HG03139 (cell line): ENCODE measurements around the gene MAP3K1.

Source experiments
- ATAC-seq: cut with Tn5 transposase; IDR thresholded peaks from one replicate; pipeline ENCODE4 v1.9.1; 2021; ENCODE audit not compliant: unreplicated experiment

Gene MAP3K1

DNA sequence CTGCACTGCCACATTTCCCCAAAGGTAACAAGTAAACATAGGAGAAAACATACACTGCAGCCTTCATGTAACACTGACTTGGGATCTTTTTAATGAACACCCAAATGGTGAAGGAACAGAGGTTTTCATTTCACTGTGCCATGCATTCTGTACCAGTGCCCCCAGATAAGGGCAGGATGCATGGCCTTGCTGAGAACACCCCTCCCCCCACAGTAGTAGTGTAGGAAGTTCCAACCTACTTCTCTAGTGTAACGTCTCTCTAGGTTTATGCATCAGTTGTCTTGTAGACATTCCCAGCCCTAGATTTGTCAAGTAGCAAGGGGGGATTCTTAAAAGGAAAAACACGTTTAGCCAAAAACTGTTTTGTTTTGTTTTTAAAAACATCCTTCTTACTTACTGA is 29.9 kb downstream of the MAP3K1 start:
- ATAC-seq: no peak

DNA sequence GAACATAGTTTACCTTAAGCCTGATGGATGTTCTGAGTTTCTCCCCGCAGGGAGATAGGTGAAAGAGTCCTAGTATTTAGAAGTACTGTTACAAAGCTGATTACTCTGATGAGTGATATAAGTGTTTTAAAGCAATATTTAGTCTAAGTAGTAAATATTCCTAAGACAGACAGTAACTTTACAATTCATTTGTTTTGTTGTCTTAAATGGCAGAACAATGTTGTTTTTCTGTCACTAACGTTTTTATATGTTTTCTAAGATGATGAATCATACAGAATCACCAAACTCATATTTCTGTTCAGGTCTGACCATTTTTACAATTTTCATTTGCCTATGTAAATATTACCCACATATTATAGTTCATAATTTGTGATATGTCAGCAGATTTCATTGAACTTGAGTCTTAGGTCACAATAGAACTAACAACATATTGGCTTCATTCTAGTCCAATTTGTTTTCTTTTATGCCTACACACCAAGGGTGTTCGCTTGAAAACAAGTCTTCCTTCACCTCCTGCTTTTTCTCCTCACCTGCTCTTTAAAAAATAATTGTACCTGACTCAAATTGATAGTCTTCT is 30.6 kb downstream of the MAP3K1 start:
- no peak for ATAC-seq

DNA sequence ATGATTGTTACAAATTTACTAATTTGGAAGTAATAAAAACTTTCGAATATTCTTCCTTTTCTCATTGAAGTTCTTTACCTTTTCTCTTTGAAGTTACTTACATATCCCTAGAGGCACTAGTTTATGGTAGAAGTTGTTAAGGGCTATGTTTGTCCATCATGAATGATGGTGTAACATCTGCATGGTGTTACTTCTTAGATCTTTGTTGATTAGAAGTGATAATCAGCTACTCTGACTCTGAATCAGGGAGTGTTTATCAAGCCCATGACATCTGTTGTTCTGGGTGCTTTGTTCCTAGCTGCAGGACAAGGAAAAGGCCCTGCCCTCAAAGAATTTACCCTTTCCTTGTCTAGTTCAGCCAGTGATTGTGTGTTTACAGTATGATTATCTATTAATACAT is 32.9 kb downstream of the MAP3K1 start:
- no peak for ATAC-seq

DNA sequence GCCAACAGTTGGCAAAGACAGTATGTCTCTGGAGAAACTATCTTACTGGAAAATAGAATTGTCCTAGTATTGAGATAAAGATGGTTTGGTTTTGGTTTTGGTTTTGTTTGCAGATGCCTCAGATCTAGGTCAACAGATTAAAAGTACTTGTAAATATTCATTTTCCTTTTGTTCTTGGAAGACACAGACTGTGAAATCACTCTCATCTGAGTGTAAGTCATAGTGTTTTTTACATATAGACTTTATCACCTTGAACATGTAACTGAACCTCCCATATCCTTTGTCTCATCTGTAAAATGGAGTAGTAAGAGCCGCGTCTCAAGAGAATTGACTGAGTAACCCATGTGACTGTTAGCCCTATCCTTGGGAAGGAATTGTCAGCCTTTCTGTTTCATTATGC is 34.3 kb downstream of the MAP3K1 start:
- no peak for ATAC-seq

DNA sequence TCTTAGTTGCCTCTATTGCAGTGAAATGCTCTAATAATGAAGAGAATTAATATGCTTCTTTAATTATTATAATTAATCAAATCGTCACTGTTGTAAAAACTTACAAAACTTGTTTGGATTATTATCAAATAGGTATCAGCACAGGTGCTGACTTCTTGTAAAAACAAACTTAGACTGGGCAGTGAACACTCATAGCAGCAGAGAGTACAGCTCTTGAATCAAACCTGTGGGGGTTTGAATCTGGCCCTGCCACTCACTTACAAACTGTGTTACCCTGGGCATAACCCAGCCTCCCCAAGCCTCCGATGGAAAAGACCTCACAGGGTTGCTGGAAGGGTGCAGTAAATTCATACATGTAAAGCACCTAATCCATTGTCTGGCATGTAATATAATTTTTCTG is 35.1 kb downstream of the MAP3K1 start:
- no peak for ATAC-seq

DNA sequence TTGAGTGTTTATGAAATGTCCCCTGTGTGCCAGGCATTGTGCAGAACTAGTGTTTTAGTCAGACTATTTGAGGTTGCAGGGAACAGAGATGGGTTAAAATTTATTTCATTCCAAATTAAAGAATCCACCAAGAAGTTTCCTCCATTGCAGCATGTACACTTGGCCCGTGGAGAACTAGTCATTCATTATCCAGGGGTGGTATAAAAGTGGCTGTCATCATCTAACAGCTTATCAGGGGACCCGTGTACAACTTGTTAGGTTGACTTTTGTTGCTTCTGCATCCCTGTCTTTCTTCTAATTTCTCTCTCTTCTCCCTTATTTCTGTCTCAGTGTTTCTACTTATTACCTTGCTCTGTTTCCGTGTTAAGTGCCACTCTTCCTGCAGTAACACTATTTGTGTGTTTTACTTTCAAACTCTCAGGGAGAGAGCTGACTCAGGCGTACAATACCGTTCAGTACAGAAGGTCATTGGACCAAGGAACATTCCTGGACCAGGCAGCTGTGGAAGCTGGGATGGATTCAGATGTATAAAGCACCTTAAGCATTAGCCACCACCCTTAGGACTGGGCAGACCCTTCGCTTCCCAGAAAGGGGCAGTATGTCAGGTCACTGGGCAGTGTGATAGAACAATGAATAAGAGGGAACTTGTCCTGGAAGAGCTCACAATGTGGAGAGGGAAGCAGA is 36.1 kb downstream of the MAP3K1 start:
- no peak for ATAC-seq

DNA sequence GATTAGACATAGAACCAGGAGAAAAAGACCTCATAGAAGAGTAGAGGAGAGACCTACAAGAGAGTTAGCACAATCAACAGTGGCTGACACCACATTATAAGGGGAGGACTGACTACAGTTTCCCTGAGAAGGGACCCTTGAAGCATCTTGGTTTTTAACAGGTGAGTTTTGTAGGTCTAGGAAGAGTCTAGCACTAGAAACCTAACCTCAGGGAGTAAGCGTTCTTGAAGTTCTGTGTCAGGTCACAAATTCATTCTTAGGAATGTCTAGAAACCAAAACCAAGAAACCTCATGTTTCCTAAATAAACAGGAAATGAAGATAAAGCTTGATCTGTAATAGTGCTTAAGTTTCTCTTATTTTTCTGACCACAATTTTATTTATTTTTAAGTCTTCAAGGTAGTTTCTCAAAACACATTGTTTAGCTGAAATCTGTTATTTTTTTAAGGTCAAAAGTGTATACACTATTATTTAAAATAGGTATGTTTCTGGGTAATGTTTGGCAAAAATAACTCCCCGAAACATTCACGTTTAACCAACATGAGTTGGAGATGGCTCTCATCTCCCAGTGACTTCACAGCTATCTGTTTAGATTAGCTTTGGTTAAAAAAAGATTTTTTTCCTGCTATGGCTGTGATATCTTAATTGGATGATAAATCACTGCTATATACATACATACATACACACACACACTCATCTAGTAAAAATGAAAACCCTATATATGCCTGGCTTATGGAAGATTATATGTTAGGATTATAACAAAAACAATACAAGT is 37.1 kb downstream of the MAP3K1 start:
- ATAC-seq: no peak

DNA sequence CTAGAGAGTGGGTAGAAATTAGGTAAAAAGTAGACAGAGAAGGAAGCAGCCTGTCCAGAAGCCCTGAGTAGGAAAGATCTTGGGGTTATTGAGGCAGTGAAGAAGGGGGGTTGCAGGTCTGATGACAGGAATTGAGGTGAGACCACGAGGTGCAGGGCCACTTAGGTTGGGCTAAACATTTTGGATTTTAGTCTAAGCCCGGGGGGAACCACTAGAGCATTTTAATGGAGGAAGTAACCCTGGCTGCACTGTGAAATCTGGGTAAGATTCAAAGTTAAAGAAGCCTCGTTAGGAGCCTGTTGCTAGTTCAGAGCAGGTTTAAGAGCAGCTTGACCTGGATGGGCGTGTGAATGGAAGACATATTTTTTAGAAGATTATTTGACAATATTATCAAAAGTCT is 38.3 kb downstream of the MAP3K1 start:
- no peak for ATAC-seq

DNA sequence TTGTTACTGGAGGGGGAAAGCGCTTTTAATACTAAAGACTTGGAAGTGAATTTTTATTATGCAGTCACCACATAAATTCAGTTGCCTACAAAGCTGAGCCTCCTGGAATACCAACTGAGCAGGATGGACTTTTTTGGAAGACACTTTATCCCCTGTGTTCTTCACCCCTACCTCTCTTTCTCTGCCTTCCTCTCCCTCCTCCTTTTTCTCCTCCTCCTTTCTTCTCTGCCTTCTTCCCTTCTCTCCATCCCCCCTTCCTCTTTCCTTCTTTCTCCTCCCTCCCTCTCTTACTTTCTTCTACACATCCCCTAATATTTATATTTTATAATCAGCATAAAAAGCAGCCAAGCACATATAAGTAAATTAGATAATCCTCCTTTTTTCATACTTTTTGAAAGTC is 39.6 kb downstream of the MAP3K1 start:
- no peak for ATAC-seq

DNA sequence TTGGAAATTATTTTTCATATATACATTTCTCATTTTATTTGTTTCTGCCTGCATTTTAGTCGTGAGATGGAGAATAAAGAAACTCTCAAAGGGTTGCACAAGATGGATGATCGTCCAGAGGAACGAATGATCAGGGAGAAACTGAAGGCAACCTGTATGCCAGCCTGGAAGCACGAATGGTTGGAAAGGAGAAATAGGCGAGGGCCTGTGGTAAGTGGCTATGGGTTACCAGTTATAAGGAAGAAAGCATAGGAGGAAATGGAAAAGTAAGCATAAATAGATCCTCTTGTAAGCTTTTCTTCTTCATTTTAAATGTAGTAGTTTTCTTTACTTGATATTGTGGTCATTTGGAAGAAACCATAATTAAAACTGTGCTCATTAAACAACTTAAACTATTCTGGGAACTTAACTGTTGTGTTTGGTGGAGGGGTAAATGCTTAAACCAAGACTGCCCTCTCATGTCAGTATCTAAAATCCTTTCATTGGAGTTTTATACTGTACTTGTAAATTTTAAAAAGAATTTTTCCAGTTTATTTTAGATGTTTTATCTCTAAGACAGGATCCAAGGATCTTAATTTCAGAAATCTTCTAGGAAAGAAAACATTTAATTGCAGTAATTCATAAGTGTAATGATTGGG is 41.3 kb downstream of the MAP3K1 start:
- no peak for ATAC-seq

DNA sequence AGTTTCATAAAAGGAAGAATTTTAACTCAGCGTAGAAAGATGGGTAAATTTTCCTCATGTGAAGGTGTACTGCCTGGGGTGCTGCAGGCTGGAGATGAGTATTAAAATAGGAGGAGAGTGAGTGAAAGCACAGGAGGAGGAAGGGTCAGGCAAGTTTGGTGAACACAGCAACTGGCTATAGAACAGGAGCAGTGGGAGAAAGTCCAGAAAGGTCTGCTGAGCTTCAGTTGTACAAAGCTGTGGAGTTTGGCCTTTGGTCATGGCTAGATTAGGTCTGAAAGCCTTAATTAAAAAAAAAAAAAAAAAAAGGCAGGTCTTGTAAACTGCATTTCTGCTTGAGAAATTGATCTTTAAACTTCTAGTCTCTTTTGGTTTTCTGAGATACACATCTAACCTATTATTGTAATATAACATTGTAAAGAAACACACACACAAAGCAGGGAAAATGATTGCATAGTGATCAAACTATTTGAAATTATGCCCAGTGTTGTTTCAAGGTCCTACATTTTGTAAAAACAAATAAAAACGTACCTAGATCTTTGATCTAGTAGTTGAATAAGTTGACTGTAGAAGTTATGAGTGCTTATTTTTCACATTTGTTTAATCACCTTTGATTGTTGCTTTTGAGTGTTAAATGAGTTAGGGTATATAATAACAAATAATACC is 43.6 kb downstream of the MAP3K1 start:
- ATAC-seq: no peak

DNA sequence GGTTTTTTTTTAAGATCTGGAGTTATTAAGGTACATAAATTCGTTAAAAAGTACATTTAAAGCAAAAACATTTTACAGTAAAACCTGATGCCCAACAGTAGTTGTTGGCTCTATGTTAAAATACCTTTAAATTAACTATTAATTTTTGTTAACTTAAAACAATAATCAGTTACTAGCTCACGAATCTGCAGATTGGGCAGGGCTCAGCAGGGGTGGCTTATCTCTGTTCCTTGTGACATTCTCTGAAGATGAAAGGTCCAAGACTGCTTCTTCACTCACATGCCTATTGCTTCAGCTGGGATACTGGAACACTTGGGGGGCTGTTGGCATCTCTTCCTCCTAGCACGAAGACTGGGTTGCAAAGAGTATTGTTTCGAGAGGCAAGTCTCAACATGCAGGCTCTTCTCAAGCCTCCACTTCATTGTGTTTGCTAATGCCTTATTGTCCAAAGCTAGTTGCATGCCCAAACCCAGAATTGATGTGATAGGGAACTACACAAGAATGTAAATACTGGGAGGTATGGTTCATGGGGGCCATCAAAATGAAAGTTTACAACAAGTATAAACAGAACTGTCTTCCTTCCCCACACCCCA is 46.6 kb downstream of the MAP3K1 start:
- no peak for ATAC-seq

DNA sequence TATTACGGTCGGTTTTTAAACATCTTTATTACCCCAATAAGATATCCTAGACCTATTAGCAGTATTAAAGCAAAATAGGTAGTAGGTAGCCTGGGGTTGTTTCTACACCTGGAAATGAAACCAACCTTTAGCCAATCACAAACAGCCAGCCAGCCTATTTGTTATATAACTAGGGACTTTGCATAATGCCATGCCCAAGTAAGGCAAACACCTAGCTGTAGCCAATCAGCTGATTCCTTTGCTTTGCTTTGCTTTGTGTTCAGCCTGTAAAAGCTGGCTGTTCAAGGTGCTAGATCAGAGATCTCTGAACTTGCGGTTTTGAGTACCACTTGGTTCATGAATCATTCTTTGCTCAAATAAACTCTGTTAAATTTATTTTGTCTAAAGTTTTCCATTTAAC is 47.6 kb downstream of the MAP3K1 start:
- ATAC-seq: no peak

DNA sequence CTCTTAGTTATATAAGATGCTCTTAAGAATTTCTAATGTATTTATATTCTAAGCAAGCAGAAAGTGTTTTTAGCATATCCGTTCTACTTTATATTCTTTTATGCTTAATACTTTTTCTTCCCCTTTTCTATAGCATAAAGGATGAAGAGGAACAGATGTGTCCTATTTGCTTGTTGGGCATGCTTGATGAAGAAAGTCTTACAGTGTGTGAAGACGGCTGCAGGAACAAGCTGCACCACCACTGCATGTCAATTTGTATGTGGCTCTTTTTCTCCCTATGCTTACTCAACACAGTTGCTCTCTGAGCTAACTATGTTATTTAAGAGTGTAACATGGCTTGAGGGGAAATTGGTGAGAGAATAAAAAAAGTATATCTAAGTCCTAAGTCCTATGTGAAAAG is 56.4 kb downstream of the MAP3K1 start:
- no peak for ATAC-seq

DNA sequence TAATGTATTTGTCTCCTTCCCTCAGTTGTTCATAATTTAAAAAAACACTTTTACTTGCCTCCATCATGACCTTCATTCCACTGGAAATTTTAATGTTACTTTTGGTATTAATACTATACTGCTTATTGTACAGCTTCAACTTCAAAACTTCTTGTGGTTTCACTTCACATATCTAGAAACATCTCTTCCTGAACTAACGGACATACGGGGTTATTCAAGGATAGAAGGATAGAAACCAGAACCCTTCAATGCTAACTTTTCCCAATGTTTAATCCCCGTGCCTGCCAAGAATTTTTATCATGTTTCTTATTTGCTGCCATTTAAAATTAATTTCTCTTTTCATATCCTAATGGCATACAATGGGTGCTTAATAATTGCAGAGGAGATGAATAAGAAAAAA is 57.7 kb downstream of the MAP3K1 start:
- no peak for ATAC-seq

DNA sequence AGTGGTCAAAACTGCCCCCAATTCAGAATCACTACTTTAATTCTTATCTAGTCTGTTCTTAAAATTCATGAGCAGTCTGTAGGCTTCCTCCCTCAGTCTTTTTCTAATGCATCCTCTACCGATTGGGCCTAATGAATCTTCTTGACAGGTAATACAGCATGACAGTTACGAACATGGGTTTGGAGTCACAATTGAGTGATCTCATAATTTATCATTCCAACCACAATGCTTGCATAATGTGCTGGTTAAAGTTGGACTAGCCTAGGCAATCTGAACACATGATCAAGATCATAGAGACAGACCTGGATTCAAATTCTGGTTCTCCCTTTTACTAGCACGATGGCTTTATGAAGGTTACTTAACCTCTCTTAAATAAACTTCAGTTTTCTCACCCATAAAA is 61.0 kb downstream of the MAP3K1 start:
- no peak for ATAC-seq

DNA sequence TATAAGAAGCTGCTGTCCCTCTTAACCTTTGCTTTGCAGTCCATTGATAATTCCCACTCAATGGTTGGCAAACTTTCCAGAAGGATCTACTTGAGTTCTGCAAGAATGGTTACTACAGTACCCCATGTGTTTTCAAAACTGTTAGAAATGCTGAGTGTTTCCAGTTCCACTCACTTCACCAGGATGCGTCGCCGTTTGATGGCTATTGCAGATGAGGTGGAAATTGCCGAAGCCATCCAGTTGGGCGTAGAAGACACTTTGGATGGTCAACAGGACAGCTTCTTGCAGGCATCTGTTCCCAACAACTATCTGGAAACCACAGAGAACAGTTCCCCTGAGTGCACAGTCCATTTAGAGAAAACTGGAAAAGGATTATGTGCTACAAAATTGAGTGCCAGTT is 66.2 kb downstream of the MAP3K1 start:
- no peak for ATAC-seq

DNA sequence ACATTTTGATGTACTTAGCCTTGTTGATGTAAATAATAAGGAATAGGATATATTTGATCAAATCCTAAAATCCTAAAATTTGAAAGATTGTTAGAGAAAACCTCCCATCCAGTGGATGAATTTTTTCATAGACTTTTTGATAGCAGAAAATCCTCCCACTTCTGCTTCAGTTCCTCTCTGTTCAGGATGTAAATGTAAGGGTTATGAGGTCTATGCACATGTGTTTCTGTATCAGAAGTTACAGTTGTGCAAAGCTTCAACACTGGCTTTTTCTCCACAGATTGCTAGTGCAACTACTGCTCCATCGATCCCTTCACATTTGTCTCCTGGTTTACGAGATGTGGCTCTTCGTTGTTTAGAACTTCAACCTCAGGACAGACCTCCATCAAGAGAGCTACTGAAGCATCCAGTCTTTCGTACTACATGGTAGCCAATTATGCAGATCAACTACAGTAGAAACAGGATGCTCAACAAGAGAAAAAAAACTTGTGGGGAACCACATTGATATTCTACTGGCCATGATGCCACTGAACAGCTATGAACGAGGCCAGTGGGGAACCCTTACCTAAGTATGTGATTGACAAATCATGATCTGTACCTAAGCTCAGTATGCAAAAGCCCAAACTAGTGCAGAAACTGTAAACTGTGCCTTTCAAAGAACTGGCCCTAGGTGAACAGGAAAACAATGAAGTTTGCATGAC is 78.1 kb downstream of the MAP3K1 start:
- ATAC-seq: no peak

DNA sequence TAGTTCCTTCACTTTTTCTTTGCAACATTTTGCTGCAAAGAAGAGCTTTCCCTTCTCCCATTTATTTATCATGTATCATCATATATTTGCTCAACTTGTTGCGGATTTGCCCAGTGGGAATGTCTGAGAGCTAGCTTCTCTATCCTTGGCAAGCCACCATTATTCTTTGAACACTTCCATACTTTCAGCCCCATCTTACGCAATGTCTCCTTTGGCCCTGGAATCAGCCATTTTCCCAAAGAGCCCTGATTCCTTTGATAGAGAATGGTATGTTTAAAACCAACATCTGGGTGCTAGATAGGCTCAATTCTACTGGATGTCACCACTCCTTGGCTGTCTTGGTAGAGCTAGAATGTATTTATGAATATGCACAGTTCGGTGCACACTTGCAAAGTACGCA is 81.4 kb downstream of the MAP3K1 start:
- no peak for ATAC-seq

DNA sequence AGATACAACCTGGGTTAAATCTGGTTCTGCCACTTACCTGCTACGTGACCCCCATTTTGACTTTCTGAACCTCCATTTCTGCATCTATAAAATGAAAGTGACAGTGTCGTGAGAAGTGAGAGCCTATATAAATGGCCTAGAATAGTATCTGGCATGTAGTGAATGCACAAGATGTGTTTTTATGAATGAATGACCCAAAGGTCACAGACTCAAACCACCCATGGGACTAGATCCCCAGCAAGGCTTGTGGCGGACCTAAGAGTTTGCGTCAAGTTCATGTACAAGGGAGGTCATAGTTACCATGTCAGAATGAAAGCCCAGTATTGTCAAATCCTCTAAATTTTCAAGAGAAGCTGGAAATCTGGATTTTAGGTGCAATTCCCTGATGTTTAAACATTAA is 82.9 kb downstream of the MAP3K1 start:
- no peak for ATAC-seq
